Astrocyte of the spinal cord (primary cell): Measurements from ENCODE around the gene SRGAP3.

ENCODE experiments used
- DNase-seq: peaks from one replicate; pipeline ENCODE4 v3.0.0; 2011; ENCODE audit warnings: low read depth, low spot score
- H3K4me3 ChIP-seq: 2 replicates; pipeline ENCODE4 v1.5.1; 2011; ENCODE audit warnings: low read depth, mild to moderate bottlenecking, low read length, moderate library complexity
- in situ Hi-C: cut with HindIII; loops from 2 replicates; pipeline ENCODE4 v1.10.0; 2017; ENCODE audit warnings: low sequenced_read_pairs
- TF ChIP-seq, protein P1 (sequence below): IDR thresholded peaks from 2 replicates; pipeline ENCODE4 v1.5.1; 2012; ENCODE audit warnings: low read depth, mild to moderate bottlenecking, low read length, inconsistent platforms

The SRGAP3 gene

DNA sequence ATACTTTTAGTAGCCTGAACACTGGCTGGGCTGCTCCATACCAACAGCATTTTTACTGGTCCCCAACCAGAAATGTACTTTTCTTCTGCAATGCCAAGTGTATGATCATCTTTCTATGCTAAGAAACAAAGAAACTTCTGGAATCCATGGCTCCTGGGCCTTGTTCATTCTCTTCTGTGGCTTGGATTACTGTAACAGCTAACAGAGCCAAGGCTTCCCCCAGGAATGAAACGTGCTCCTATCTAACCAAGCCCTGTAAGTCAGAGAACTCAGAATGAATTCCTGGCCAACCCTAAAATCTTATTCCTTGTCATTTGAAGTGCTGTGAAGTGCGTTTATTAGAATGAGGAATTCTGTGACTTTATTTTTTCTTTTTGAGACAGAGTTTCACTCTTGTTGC, 183.3 kb downstream of the SRGAP3 start:
- TF ChIP-seq, protein P1, sequence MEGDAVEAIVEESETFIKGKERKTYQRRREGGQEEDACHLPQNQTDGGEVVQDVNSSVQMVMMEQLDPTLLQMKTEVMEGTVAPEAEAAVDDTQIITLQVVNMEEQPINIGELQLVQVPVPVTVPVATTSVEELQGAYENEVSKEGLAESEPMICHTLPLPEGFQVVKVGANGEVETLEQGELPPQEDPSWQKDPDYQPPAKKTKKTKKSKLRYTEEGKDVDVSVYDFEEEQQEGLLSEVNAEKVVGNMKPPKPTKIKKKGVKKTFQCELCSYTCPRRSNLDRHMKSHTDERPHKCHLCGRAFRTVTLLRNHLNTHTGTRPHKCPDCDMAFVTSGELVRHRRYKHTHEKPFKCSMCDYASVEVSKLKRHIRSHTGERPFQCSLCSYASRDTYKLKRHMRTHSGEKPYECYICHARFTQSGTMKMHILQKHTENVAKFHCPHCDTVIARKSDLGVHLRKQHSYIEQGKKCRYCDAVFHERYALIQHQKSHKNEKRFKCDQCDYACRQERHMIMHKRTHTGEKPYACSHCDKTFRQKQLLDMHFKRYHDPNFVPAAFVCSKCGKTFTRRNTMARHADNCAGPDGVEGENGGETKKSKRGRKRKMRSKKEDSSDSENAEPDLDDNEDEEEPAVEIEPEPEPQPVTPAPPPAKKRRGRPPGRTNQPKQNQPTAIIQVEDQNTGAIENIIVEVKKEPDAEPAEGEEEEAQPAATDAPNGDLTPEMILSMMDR: no peak
- DNase-seq: no peak
- in situ Hi-C loops: no loop called here
- H3K4me3 ChIP-seq: no peak overlapping the region

DNA sequence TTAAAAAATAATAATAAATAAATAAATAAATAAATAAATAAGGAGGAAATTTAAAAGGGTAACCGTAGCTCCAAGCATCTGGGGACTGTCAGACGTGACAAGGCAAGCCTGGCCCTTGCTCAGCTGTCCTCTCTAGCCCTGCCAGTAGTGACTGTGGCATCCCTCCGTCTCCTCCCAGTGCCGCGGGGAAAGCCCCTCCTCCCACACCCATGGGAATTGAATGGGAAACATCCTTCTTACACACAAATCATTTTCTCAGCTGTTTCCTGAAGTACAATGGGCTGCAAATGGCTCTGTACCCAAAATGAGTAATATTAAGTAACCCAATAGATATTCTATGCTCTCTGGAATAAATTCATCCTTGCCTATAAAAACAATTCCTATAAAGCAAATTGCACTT, 184.6 kb downstream of the SRGAP3 start:
- no peak for DNase-seq
- in situ Hi-C loops: no loop called here
- no peak overlapping the region for H3K4me3 ChIP-seq
- TF ChIP-seq, protein P1: no peak

DNA sequence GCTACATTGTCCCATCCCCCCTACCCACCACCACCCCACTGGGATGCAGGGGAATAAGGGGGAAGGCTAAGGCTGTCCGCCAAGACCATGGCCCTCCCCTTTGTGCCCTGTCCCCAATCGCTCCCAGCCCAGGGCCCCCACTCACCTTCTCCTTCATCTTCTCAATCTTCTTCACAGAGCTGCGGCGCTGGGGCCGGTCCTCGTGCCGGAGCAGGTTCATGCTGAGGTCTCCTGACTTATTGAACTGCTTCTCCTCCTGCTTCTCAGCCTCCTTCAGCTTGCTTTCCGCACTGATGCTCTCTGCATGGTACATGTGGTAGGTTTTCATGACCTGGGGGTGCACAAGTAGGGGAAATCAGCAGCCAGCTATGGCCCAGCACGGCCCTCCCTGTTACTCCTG, 185.2 kb downstream of the SRGAP3 start:
- DNase-seq: no peak
- in situ Hi-C loops: no loop called here
- no peak overlapping the region for H3K4me3 ChIP-seq
- TF ChIP-seq, protein P1: no peak

DNA sequence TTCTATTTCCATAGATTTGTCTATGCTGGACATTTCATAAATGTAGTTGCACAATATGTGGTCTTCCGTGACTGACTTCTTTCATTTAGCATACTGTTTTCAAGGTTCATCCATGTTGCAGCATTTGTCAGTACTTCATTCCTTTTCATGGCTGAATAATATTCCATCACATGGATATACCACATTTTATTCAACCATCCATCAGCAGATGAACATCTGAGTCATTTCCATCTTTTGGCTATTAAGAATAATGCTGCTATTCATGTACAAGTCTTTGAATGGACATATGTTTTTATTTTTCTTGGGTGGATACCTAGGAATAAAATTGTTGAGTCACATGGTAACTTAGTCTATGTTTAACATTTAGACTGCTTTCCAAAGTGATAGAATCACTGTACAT, 186.9 kb downstream of the SRGAP3 start:
- in situ Hi-C loops: no loop called here
- DNase-seq: no peak
- TF ChIP-seq, protein P1: no peak
- H3K4me3 ChIP-seq: no peak overlapping the region

DNA sequence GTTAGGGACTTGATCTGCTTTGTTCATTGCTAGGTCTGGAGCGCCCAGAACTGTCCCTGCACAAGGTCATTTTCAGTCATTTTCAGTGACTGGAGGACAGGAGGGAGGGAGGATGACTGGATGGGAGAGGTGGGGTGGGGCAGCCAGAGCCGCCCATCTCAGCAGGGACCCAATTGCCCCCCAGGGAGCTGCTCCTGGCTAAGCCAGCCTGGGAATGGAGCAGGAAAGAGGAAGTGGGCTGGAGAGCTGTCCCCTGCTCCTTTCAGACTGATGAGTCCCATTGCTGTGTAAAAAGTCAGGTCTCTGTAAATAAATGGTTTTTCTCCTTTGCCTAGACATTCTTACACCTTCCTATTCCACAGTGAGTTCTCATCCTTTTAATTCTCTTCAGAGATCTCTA, 187.8 kb downstream of the SRGAP3 start:
- no peak overlapping the region for H3K4me3 ChIP-seq
- in situ Hi-C loops: no loop called here
- TF ChIP-seq, protein P1: no peak
- DNase-seq: no peak

DNA sequence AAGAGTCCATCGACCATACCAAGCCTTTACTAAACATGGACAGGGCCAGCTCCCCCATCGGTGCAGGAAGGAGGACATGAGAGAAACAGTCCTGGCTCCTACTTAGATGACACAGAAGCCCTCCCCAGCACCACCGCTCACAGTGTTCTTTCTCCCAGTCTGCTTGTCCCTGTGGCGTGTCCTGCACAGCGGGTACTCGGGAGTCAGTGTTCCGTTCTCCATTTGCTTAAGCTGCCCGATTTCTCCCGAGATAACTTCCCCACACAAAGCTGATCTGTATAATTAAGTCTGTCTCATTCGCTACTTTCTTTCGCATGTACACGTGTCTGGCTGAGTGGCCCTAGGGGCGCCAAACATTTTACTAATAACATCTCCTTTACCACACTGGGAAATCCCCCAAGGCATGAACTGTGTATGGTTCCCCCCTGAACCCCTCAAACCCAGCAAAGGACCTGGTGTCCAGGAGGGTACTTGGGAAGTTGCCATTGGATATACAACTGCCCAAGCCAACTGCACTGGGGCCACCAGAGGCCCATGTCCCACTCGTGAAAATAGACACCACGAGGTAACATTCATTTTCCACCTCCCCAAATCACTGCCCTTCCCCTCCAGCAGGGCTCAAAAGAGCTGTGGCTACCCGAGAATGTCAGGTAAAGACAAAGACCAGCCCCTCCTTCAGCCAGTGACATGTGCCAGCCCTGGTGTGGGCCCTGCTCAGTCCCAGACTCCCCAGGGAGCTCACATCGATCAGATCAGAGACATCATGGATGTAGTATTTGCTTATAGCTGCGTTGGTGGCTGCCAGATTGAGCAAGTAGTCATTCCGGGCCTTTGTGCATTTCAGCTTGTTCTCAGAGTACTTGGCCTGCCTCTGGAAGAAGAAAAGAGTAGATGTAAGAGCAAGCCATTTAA, 189.7 kb downstream of the SRGAP3 start:
- TF ChIP-seq, protein P1: no peak
- in situ Hi-C loops: no loop called here
- no peak overlapping the region for H3K4me3 ChIP-seq
- DNase-seq: no peak
